H9 (cell line): ENCODE data around the gene F2. TPM values are rescaled to one million over a fixed set of nuclear protein-coding genes. Genes with fewer than 3 reads are reported as not detected.

ENCODE experiments used
- DNase-seq: peaks from one replicate; pipeline ENCODE4 v3.0.0-alpha.2; 2017
- H2AFZ ChIP-seq: one replicate; pipeline ENCODE4 v1.6.1; 2013; ENCODE audit warnings: mild to moderate bottlenecking, low read length, control low read depth, moderate library complexity
- H2AK5ac ChIP-seq: 2 replicates; pipeline ENCODE4 v1.6.1; 2013; ENCODE audit warnings: low read length, control low read depth, mixed read lengths; ENCODE audit not compliant: insufficient read length
- H2BK120ac ChIP-seq: one replicate; pipeline ENCODE4 v1.6.1; 2013; ENCODE audit warnings: low read depth, mild to moderate bottlenecking, low read length, control low read depth, inconsistent platforms; ENCODE audit not compliant: poor library complexity, severe bottlenecking
- H2BK12ac ChIP-seq: 2 replicates; pipeline ENCODE4 v1.6.1; 2013; ENCODE audit warnings: low read length, control low read depth, mixed read lengths, low read depth; ENCODE audit not compliant: insufficient read length
- H2BK15ac ChIP-seq: 2 replicates; pipeline ENCODE4 v1.6.1; 2013; ENCODE audit warnings: low read depth, low read length, control low read depth
- H2BK20ac ChIP-seq: one replicate; pipeline ENCODE4 v1.6.1; 2013; ENCODE audit warnings: low read depth, mild to moderate bottlenecking, low read length, control low read depth, inconsistent platforms; ENCODE audit not compliant: poor library complexity, severe bottlenecking
- H2BK5ac ChIP-seq: 2 replicates; pipeline ENCODE4 v1.6.1; 2013; ENCODE audit warnings: low read length, control low read depth, mixed read lengths; ENCODE audit not compliant: insufficient read length
- H3K14ac ChIP-seq: 2 replicates; pipeline ENCODE4 v1.6.1; 2013; ENCODE audit warnings: low read length, control low read depth; ENCODE audit not compliant: insufficient read depth
- H3K18ac ChIP-seq: 2 replicates; pipeline ENCODE4 v1.6.1; 2013; ENCODE audit warnings: low read depth, mild to moderate bottlenecking, mixed read lengths, low read length, control low read depth; ENCODE audit not compliant: insufficient read length
- H3K23ac ChIP-seq: 2 replicates; pipeline ENCODE4 v1.6.1; 2013; ENCODE audit warnings: low read length, control low read depth, mixed read lengths, low read depth; ENCODE audit not compliant: insufficient read length
- H3K23me2 ChIP-seq: 2 replicates; pipeline ENCODE4 v1.6.1; 2013; ENCODE audit warnings: low read depth, mild to moderate bottlenecking, mixed read lengths, low read length, control low read depth; ENCODE audit not compliant: insufficient read length, poor library complexity, severe bottlenecking
- H3K27ac ChIP-seq: 2 replicates; pipeline ENCODE4 v1.5.1; 2013; ENCODE audit warnings: low read length, control low read depth, mixed read lengths, low read depth; ENCODE audit not compliant: insufficient read length
- H3K27me3 ChIP-seq: 2 replicates; pipeline ENCODE4 v1.6.1; 2013; ENCODE audit warnings: low read length, control low read depth, inconsistent platforms; ENCODE audit not compliant: insufficient read depth
- H3K4ac ChIP-seq: 2 replicates; pipeline ENCODE4 v1.6.1; 2013; ENCODE audit warnings: low read depth, mild to moderate bottlenecking, control low read depth, inconsistent platforms, low read length, moderate library complexity
- H3K4me1 ChIP-seq: 2 replicates; pipeline ENCODE4 v1.6.1; 2013; ENCODE audit warnings: low read length, control low read depth, inconsistent platforms; ENCODE audit not compliant: insufficient read depth
- H3K4me2 ChIP-seq: 2 replicates; pipeline ENCODE4 v1.6.1; 2013; ENCODE audit warnings: low read length, control low read depth, mixed read lengths; ENCODE audit not compliant: insufficient read length, insufficient read depth
- H3K56ac ChIP-seq: 2 replicates; pipeline ENCODE4 v1.6.1; 2013; ENCODE audit warnings: low read depth, mild to moderate bottlenecking, mixed read lengths, low read length, control low read depth; ENCODE audit not compliant: insufficient read length
- H3K79me1 ChIP-seq: 2 replicates; pipeline ENCODE4 v1.6.1; 2013; ENCODE audit warnings: low read depth, mild to moderate bottlenecking, moderate library complexity, low read length, control low read depth, inconsistent platforms; ENCODE audit not compliant: insufficient read depth, poor library complexity, severe bottlenecking
- H3K79me2 ChIP-seq: 2 replicates; pipeline ENCODE4 v1.6.1; 2013; ENCODE audit warnings: low read length, control low read depth, inconsistent platforms; ENCODE audit not compliant: insufficient read depth
- H3K9ac ChIP-seq: 2 replicates; pipeline ENCODE4 v1.6.1; 2013; ENCODE audit warnings: low read length, control low read depth, mixed read lengths; ENCODE audit not compliant: insufficient read length; ENCODE audit errors: extremely low read depth
- H3K9me3 ChIP-seq: one replicate; pipeline ENCODE4 v1.6.1; 2013; ENCODE audit warnings: low read depth, low read length, inconsistent platforms; ENCODE audit not compliant: control insufficient read depth
- H3T11ph ChIP-seq: one replicate; pipeline ENCODE4 v1.6.1; 2013; ENCODE audit warnings: mild to moderate bottlenecking, low read length, control low read depth, inconsistent platforms
- H4K20me1 ChIP-seq: one replicate; pipeline ENCODE4 v1.6.1; 2013; ENCODE audit not compliant: control insufficient read depth, insufficient read length, insufficient read depth
- H4K5ac ChIP-seq: 2 replicates; pipeline ENCODE4 v1.6.1; 2013; ENCODE audit warnings: low read depth, mild to moderate bottlenecking, mixed read lengths, low read length, control low read depth; ENCODE audit not compliant: insufficient read length
- H4K8ac ChIP-seq: replicated peaks from 2 replicates; pipeline ENCODE4 v1.6.1; 2013; ENCODE audit warnings: low read length, control low read depth, mixed read lengths, low read depth; ENCODE audit not compliant: insufficient read length
- H4K91ac ChIP-seq: 2 replicates; pipeline ENCODE4 v1.6.1; 2013; ENCODE audit warnings: low read depth, mild to moderate bottlenecking, moderate library complexity, mixed read lengths, low read length, control low read depth; ENCODE audit not compliant: insufficient read length
- H3K27ac Mint-ChIP-seq, 3 experiments: 2 replicates in 2 of 3; 3 replicates in 1 of 3; pipeline ENCODE4 v1.8.0; 2020 to 2021; ENCODE audit warnings: mixed read lengths in 3 of 3, mild to moderate bottlenecking in 1 of 3, moderate library complexity in 1 of 3
- H3K27me3 Mint-ChIP-seq: 2 replicates; pipeline ENCODE4 v1.8.0; 2021; ENCODE audit warnings: low read depth, mild to moderate bottlenecking, moderate library complexity, mixed read lengths
- H3K36me3 Mint-ChIP-seq, 3 experiments: 2 replicates in 2 of 3; 3 replicates in 1 of 3; pipeline ENCODE4 v1.8.0; 2020 to 2021; ENCODE audit warnings: low read depth in 3 of 3, mixed read lengths in 3 of 3; ENCODE audit not compliant: insufficient read depth in 1 of 3
- H3K4me1 Mint-ChIP-seq, 2 experiments: 2 replicates each; pipeline ENCODE4 v1.8.0; 2020; ENCODE audit warnings: mixed read lengths in 2 of 2
- H3K4me3 Mint-ChIP-seq, 2 experiments: 2 replicates in 1 of 2; 3 replicates in 1 of 2; pipeline ENCODE4 v1.8.0; 2020 to 2021; ENCODE audit warnings: mild to moderate bottlenecking in 2 of 2, mixed read lengths in 2 of 2, moderate library complexity in 1 of 2
- H3K9me3 Mint-ChIP-seq, 2 experiments: 2 replicates in 1 of 2; 3 replicates in 1 of 2; pipeline ENCODE4 v1.8.0; 2020; ENCODE audit warnings: mild to moderate bottlenecking in 2 of 2, mixed read lengths in 2 of 2, moderate library complexity in 1 of 2
- CTCF ChIP-seq: fragments of 200-600 bp; sonication (generic); conservative IDR thresholded peaks from 3 replicates; pipeline ENCODE4 v1.8.0; 2021; ENCODE audit warnings: antibody characterized with exemption, mild to moderate bottlenecking
- WGBS: extraction: QIAGEN DNeasy Blood & Tissue Kit; methylation state at CpG from one replicate; pipeline ENCODE4 v1.1.7; 2013; ENCODE audit warnings: missing lambda C conversion rate, low lambda C conversion rate, mixed read lengths; ENCODE audit not compliant: insufficient read length; ENCODE audit errors: extremely low coverage; 5-methylcytosine and 5-hydroxymethylcytosine counted together
- total RNA-seq: library from RNA; stranded (reverse); gene quantifications from 2 replicates; pipeline ENCODE4 v1.2.1, GENCODE V29; 2021

The F2 gene
- total RNA-seq, 1 experiment from 2014 or later = not detected

- no peak overlapping the region for H3K18ac ChIP-seq
- no peak overlapping the region for H2BK20ac ChIP-seq
- no peak for DNase-seq
- no peak overlapping the region for H3K56ac ChIP-seq
- H2BK15ac ChIP-seq = no peak overlapping the region
- H4K20me1 ChIP-seq = no peaks in the 10 kb centered on the region
- H4K91ac ChIP-seq = no peak overlapping the region
- H3K79me2 ChIP-seq = no peaks in the 10 kb centered on the region
- no peak overlapping the region for H4K5ac ChIP-seq
- H3K4me2 ChIP-seq = no peak overlapping the region
- no peak overlapping the region for H3K4ac ChIP-seq
- no peak overlapping the region for H3T11ph ChIP-seq
- no CpG with 5 or more reads among the region's 6 CpGs for WGBS
- H2BK5ac ChIP-seq = no peak overlapping the region
- H3K9me3 ChIP-seq = no peaks in the 10 kb centered on the region
- no peaks in the 10 kb centered on the region for H3K4me1 ChIP-seq
- Mint-ChIP-seq H3K4me1 (peaks cover 0 to 2% of the 10 kb centered on the region in 2 experiments; a peak in 2 of 4 replicates), H3K4me3 (no peak overlapping the region), H3K27ac (no peak overlapping the region), H3K36me3 (peaks cover 61 to 87% (median 81%) of the 10 kb centered on the region in 3 experiments; a peak in 6 of 7 replicates), H3K27me3 (no peaks in the 10 kb centered on the region), H3K9me3 (no peaks in the 10 kb centered on the region)
- no peak overlapping the region for H4K8ac ChIP-seq
- H2BK12ac ChIP-seq = no peak overlapping the region
- no peak for TF ChIP-seq CTCF
- no peak overlapping the region for H2BK120ac ChIP-seq
- no peaks in the 10 kb centered on the region for H3K27me3 ChIP-seq
- H3K9ac ChIP-seq = no peak overlapping the region
- no peak overlapping the region for H2AFZ ChIP-seq
- no peak overlapping the region for H3K14ac ChIP-seq
- no peak overlapping the region for H3K27ac ChIP-seq
- no peaks in the 10 kb centered on the region for H3K79me1 ChIP-seq
- H3K23ac ChIP-seq = no peak overlapping the region
- no peak overlapping the region for H2AK5ac ChIP-seq
- no peaks in the 10 kb centered on the region for H3K23me2 ChIP-seq
Measured at GRCh38 chr11:46747150-46747549, 28.1 kb downstream of the F2 start.
